Right lobe of liver (tissue), 6 donors: Measurements from ENCODE around the gene MOB2. TPM values are rescaled to one million over a fixed set of nuclear protein-coding genes. Genes with fewer than 3 reads are reported as not detected.

Experiments used
- ATAC-seq, 4 donors: fragments of 200-7000 bp; cut with Tn5 transposase; one replicate each; pipeline ENCODE4 v1.9.1; 2020; ENCODE audit warnings: mild to moderate bottlenecking in 4 of 4, moderate library complexity in 4 of 4
- DNase-seq, 3 donors: peaks; one replicate each; pipeline ENCODE4 v3.0.0-alpha.2; 2020
- H3K27ac ChIP-seq, 3 donors: fragments of 200-600 bp; one replicate each; pipeline ENCODE4 v1.8.0; 2022
- H3K27me3 ChIP-seq, 2 donors: fragments of 200-600 bp; one replicate each; pipeline ENCODE4 v1.8.0; 2022
- H3K36me3 ChIP-seq, 4 donors: fragments of 200-600 bp; sonication (generic) in 1 of 4; one replicate each; pipeline versions ENCODE4 v1.5.1 to v1.8.0; 2017 to 2022; ENCODE audit warnings: control low read depth in 1 of 4
- H3K4me1 ChIP-seq, 4 donors: fragments of 200-600 bp; sonication (generic) in 1 of 4; one replicate each; pipeline versions ENCODE4 v1.5.1 to v1.8.0; 2017 to 2022; ENCODE audit warnings: control low read depth in 1 of 4
- H3K4me3 ChIP-seq, 3 donors: fragments of 200-600 bp; one replicate each; pipeline ENCODE4 v1.8.0; 2022
- H3K9me3 ChIP-seq, 4 donors: fragments of 200-600 bp; sonication (generic) in 1 of 4; one replicate each; pipeline versions ENCODE4 v1.5.1 to v1.8.0; 2017 to 2022; ENCODE audit warnings: control low read depth in 1 of 4
- CTCF ChIP-seq, 4 donors: fragments of 200-600 bp in 3 of 4; fragments of 450-650 bp in 1 of 4; IDR thresholded peaks; one replicate each; pipeline versions ENCODE4 v1.5.1 to v1.8.0; 2016 to 2022; ENCODE audit warnings: antibody characterized with exemption in 4 of 4, mild to moderate bottlenecking in 2 of 4
- POLR2A ChIP-seq: fragments of 450-650 bp; IDR thresholded peaks from one replicate; pipeline ENCODE4 v1.6.1; 2017; ENCODE audit warnings: antibody characterized with exemption, mild to moderate bottlenecking
- WGBS: methylation state at CpG from one replicate; pipeline ENCODE4 v1.1.6; 2018; ENCODE audit warnings: low coverage, low lambda C conversion rate; ENCODE audit not compliant: insufficient coverage; ENCODE audit errors: missing lambda C conversion rate; 5-methylcytosine and 5-hydroxymethylcytosine counted together
- intact Hi-C, 2 donors: fragments of 100-400 bp; cut with DNase I; formaldehyde crosslinking; loops; one replicate each; pipeline versions ENCODE4 v1.11.2 to v1.14.1; 2022
- total RNA-seq, 6 experiments: library from RNA; depleted of rRNA in 2 of 6; stranded (reverse); fragments of >200 nt in 2 of 6; fragmentation: NEBNext Ultra II Directional in 3 of 6; extraction: Animal tissue kit (Norgen Biotek cat#: 25700) in 3 of 6; gene quantifications; one replicate each; pipeline versions ENCODE4 v1.1.0 to v1.2.4, GENCODE V29; 2016 to 2023
- donor health status: DM: no; HTN: yes; CAD: no.
- donor health status: DM: no; HTN: no; CAD: no.
- donor health status: DM: no; HTN: no; CAD: no.
- donor health status: DM: no; HTN: yes; CAD: no.
- donor health status: DM: no; HTN: yes; CAD: no.

MOB2 gene
- total RNA-seq, 6 experiments from 2014 or later: 8.5 to 17.0 (median 14.1) TPM

GRCh38 chr11:1469287-1469910, 17.2 kb downstream of the MOB2 start:
- no peak for TF ChIP-seq CTCF (IDR thresholded peaks at IDR 0.05)
- no peak for TF ChIP-seq POLR2A
- Histone ChIP-seq H3K27ac (no peak overlapping the region), H3K36me3 (peaks cover 0 to under 1% (median 0%) of the 10 kb centered on the region in 4 donors), H3K4me3 (no peak overlapping the region), H3K27me3 (no peaks in the 10 kb centered on the region), H3K4me1 (no peaks in the 10 kb centered on the region), H3K9me3 (no peaks in the 10 kb centered on the region)
- intact Hi-C loops: no loop called here
- 96% methylated on average over 4 of the region's 19 CpGs for WGBS
- no peak for DNase-seq
- ATAC-seq: no peak

GRCh38 chr11:1468473-1469066, 18.0 kb downstream of the MOB2 start:
- no peak for DNase-seq
- WGBS: no CpG with 5 or more reads among the region's 19 CpGs

GRCh38 chr11:1468002-1468401, 18.6 kb downstream of the MOB2 start:
- Histone ChIP-seq H3K36me3 (no peaks in the 10 kb centered on the region), H3K27ac (no peak overlapping the region), H3K4me1 (no peaks in the 10 kb centered on the region), H3K9me3 (no peaks in the 10 kb centered on the region), H3K4me3 (no peak overlapping the region), H3K27me3 (no peaks in the 10 kb centered on the region)
- intact Hi-C loops: no loop called here
- ATAC-seq: no peak
- TF ChIP-seq POLR2A (no peak), CTCF (IDR thresholded peaks at IDR 0.05) (no peak)
- DNase-seq: no peak
- WGBS: 100% methylated on average over 1 of the region's 18 CpGs

More at GRCh38 chr11:1468473-1469066, 18.0 kb downstream of the MOB2 start:
- Histone ChIP-seq H3K4me1 (no peaks in the 10 kb centered on the region), H3K9me3 (no peaks in the 10 kb centered on the region), H3K27me3 (no peaks in the 10 kb centered on the region), H3K4me3 (no peak overlapping the region), H3K36me3 (no peaks in the 10 kb centered on the region), H3K27ac (no peak overlapping the region)
- intact Hi-C loops: no loop called here
- ATAC-seq: no peak
- TF ChIP-seq POLR2A: no peak
- TF ChIP-seq CTCF (IDR thresholded peaks at IDR 0.05): no peak

GRCh38 chr11:1467270-1467669, 19.3 kb downstream of the MOB2 start:
- Histone ChIP-seq H3K27me3 (no peaks in the 10 kb centered on the region), H3K4me3 (no peak overlapping the region), H3K9me3 (no peaks in the 10 kb centered on the region), H3K36me3 (no peaks in the 10 kb centered on the region), H3K4me1 (no peaks in the 10 kb centered on the region), H3K27ac (no peak overlapping the region)
- TF ChIP-seq POLR2A (no peak), CTCF (IDR thresholded peaks at IDR 0.05) (no peak)
- intact Hi-C loops: no loop called here
- no peak for DNase-seq
- WGBS: 63% methylated on average over 9 of the region's 9 CpGs
- peak in 3 of 4 donors; percentile 5 to 24 (median 21) for ATAC-seq
